Measurements from ENCODE around the gene TMCC1. TPM values are rescaled to one million over a fixed set of nuclear protein-coding genes. Genes with fewer than 3 reads are reported as not detected.
A peak's percentile ranks its signal among the peaks of the same experiment; 100 is the strongest.
"Not testable (repeated sequence)": the region's sequence is repeated elsewhere in the genome, so short reads cannot be mapped to it uniquely, and the experiment has no call there.

TMCC1 gene
- total RNA-seq, 2 donors from 2014 or later: 41.0 to 51.1 TPM

DNA sequence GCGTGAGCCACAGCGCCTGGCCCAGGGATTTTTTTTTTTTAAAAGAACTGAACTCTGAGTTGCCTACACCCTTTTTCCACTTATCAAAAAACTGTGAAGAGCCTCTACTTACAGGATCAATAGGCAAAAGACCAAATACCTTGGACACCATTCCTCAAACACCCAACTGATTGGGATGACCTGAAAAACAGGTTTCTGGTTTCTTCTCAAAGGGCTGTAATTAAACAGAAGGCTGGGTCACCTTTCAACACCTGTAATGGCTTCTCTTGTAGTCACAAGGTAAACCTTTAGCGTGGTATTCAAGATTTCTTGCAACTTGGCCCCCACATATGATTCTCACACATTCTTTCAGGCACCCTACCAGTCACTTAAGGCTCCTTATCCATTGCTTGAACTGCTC, 248.7 kb downstream of the TMCC1 start:
- no peaks in the 10 kb centered on the region for H3K9me3 ChIP-seq (ENCODE audit: control insufficient read depth, low read length)
- DNase-seq: peak; percentile 54
- no peaks in the 10 kb centered on the region for H3K36me3 ChIP-seq (ENCODE audit: control insufficient read depth, insufficient read depth, low read length)
- Mint-ChIP-seq H3K4me1 (peaks cover 42% of the 10 kb centered on the region), H3K27ac (no peak overlapping the region), H3K4me3 (no peak overlapping the region), H3K9me3 (peaks cover 3% of the 10 kb centered on the region), H3K36me3 (ENCODE audit: low read depth) (no peaks in the 10 kb centered on the region), H3K27me3 (ENCODE audit: insufficient read depth) (no peaks in the 10 kb centered on the region)
- H3K4me3 ChIP-seq (ENCODE audit: low read length): no peak overlapping the region
- H3K4me1 ChIP-seq (ENCODE audit: control insufficient read depth, insufficient read depth, low read length): peaks cover 6% of the 10 kb centered on the region
- no peak for TF ChIP-seq CTCF (conservative IDR thresholded peaks at IDR 0.05)
- H3K27me3 ChIP-seq (ENCODE audit: control insufficient read depth, insufficient read depth, low read length, poor library complexity, severe bottlenecking): no peaks in the 10 kb centered on the region
- no peak overlapping the region for H3K27ac ChIP-seq (ENCODE audit: low read depth, low read length)
- no peak overlapping the region for H3K9ac ChIP-seq (ENCODE audit: extremely low read depth, low read length, poor library complexity, severe bottlenecking)
- 94 to 97% methylated on average over 3 of the region's 3 CpGs for whole genome bisulfite sequencing, 2 experiments (ENCODE audit: insufficient coverage in 1 of 2, insufficient read length in 1 of 2)

DNA sequence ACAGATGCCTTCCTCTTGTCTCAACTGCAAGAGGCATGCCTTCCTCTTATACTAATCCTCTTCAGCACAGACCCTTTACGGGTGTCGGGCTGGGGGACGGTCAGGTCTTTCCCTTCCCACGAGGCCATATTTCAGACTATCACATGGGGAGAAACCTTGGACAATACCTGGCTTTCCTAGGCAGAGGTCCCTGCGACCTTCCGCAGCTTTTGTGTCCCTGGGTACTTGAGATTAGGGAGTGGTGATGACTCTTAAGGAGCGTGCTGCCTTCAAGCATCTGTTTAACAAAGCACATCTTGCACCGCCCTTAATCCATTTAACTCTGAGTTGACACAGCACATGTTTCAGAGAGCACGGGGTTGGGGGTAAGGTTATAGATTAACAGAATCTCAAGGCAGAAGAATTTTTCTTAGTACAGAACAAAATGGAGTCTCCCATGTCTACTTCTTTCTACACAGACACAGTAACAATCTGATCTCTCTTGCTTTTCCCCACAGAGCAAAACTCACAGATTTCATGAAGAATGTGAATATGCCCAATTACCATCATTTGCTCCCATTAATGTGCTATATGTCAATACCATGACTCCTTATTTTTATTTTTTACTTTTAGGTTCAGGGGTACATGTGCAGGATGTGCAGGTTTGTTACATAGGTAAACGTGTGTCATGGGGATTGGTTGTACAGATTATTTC, 251.8 kb downstream of the TMCC1 start:
- DNase-seq; H3K36me3 Mint-ChIP-seq (ENCODE audit: low read depth); H3K27me3 Mint-ChIP-seq (ENCODE audit: insufficient read depth); H3K9me3 Mint-ChIP-seq; H3K4me1 ChIP-seq (ENCODE audit: control insufficient read depth, insufficient read depth, low read length); H3K4me3 Mint-ChIP-seq; H3K4me3 ChIP-seq (ENCODE audit: low read length); H3K27me3 ChIP-seq (ENCODE audit: control insufficient read depth, insufficient read depth, low read length, poor library complexity, severe bottlenecking); H3K36me3 ChIP-seq (ENCODE audit: control insufficient read depth, insufficient read depth, low read length); H3K27ac ChIP-seq (ENCODE audit: low read depth, low read length); H3K9me3 ChIP-seq (ENCODE audit: control insufficient read depth, low read length): not testable (repeated sequence)
- H3K9ac ChIP-seq (ENCODE audit: extremely low read depth, low read length, poor library complexity, severe bottlenecking): peak overlapping the region; percentile 15
- Mint-ChIP-seq H3K27ac (peak overlapping the region; percentile 61), H3K4me1 (peaks cover 21% of the 10 kb centered on the region)
- 42% methylated on average over 6 of the region's 10 CpGs; no CpG with 5 or more reads in 1 of the 2 experiments for WGBS, 2 experiments (ENCODE audit: insufficient coverage in 1 of 2, insufficient read length in 1 of 2)

- H3K9me3 ChIP-seq (ENCODE audit: control insufficient read depth, low read length); H3K9me3 Mint-ChIP-seq; H3K36me3 ChIP-seq (ENCODE audit: control insufficient read depth, insufficient read depth, low read length); H3K27ac ChIP-seq (ENCODE audit: low read depth, low read length); DNase-seq; H3K9ac ChIP-seq (ENCODE audit: extremely low read depth, low read length, poor library complexity, severe bottlenecking); H3K4me3 Mint-ChIP-seq; H3K4me1 ChIP-seq (ENCODE audit: control insufficient read depth, insufficient read depth, low read length); H3K27me3 Mint-ChIP-seq (ENCODE audit: insufficient read depth); H3K36me3 Mint-ChIP-seq (ENCODE audit: low read depth); H3K27me3 ChIP-seq (ENCODE audit: control insufficient read depth, insufficient read depth, low read length, poor library complexity, severe bottlenecking); H3K4me3 ChIP-seq (ENCODE audit: low read length): not testable (repeated sequence)
- 97% methylated on average over 6 of the region's 7 CpGs; no CpG with 5 or more reads in 1 of the 2 experiments for WGBS, 2 experiments (ENCODE audit: insufficient coverage in 1 of 2, insufficient read length in 1 of 2)
- Mint-ChIP-seq H3K4me1 (peaks cover 16% of the 10 kb centered on the region), H3K27ac (peak overlapping the region; percentile 60)
Measured at GRCh38 chr3:129640985-129641384, 252.5 kb downstream of the TMCC1 start.

DNA sequence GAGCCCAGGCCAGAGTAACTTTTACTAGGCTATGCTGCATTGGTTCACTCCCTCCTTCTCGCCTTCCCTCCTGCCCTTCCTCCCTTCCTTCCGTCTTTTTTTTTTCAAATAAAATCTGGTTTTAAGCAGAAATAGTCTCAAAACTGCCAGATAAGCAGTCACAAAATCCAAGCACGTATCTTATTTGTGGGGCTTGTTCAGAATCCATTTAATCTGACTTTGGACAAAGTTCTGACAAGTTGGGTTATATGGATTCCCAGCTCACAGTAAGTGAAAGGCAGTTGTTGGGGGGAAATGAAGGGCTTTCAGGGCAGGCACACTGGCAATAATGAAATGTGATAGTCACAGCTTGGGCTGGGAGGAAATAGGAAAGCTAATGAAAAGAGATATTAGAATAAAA, 255.0 kb downstream of the TMCC1 start:
- H3K9me3 ChIP-seq (ENCODE audit: control insufficient read depth, low read length): peaks cover 18% of the 10 kb centered on the region
- Mint-ChIP-seq H3K4me1 (peaks cover 13% of the 10 kb centered on the region), H3K27me3 (ENCODE audit: insufficient read depth) (no peaks in the 10 kb centered on the region), H3K9me3 (peaks cover 16% of the 10 kb centered on the region), H3K36me3 (ENCODE audit: low read depth) (no peaks in the 10 kb centered on the region), H3K4me3 (no peak overlapping the region), H3K27ac (no peak overlapping the region)
- no peak overlapping the region for H3K27ac ChIP-seq (ENCODE audit: low read depth, low read length)
- H3K4me1 ChIP-seq (ENCODE audit: control insufficient read depth, insufficient read depth, low read length): peaks cover 3% of the 10 kb centered on the region
- no peak for TF ChIP-seq CTCF (conservative IDR thresholded peaks at IDR 0.05)
- no peak overlapping the region for H3K9ac ChIP-seq (ENCODE audit: extremely low read depth, low read length, poor library complexity, severe bottlenecking)
- H3K27me3 ChIP-seq (ENCODE audit: control insufficient read depth, insufficient read depth, low read length, poor library complexity, severe bottlenecking): no peaks in the 10 kb centered on the region
- 92 to 100% methylated on average over 3 of the region's 3 CpGs for WGBS, 2 experiments (ENCODE audit: insufficient coverage in 1 of 2, insufficient read length in 1 of 2)
- DNase-seq: no peak
- no peak overlapping the region for H3K4me3 ChIP-seq (ENCODE audit: low read length)
- H3K36me3 ChIP-seq (ENCODE audit: control insufficient read depth, insufficient read depth, low read length): no peaks in the 10 kb centered on the region

Measured in endodermal cell (in vitro differentiated cells).